HL-60 (cell line): ENCODE results near the gene NIPSNAP2.

Experiments used
- DNase-seq, 2 experiments: peaks; one replicate each; pipeline ENCODE4 v3.0.0-alpha.2; 2010 to 2020; ENCODE audit warnings: low read depth in 1 of 2, low spot score in 1 of 2
- H3K27ac ChIP-seq: fragments of 250-450 bp; sonication (Bioruptor Pico); replicated peaks from 2 replicates; pipeline ENCODE4 v1.5.1; 2020; ENCODE audit warnings: mild to moderate bottlenecking, moderate library complexity
- H3K27me3 ChIP-seq: fragments of 250-450 bp; sonication (Bioruptor Pico); 2 replicates; pipeline ENCODE4 v1.5.1; 2021; ENCODE audit warnings: mild to moderate bottlenecking, moderate library complexity; ENCODE audit not compliant: insufficient read depth, poor library complexity, severe bottlenecking
- H3K4me3 ChIP-seq: replicated peaks from 2 replicates; pipeline ENCODE4 v1.5.1; 2011; ENCODE audit warnings: mild to moderate bottlenecking, control low read depth, low read length; ENCODE audit not compliant: insufficient read depth
- CTCF ChIP-seq: IDR thresholded peaks from one replicate; pipeline ENCODE4 v1.5.1; 2011; ENCODE audit warnings: low read length, control low read depth, inconsistent platforms; ENCODE audit not compliant: insufficient read depth
- GABPA ChIP-seq: IDR thresholded peaks from 2 replicates; pipeline ENCODE4 v1.6.1; 2012; ENCODE audit warnings: low read depth
- POLR2AphosphoS5 ChIP-seq: IDR thresholded peaks from 2 replicates; pipeline ENCODE4 v1.6.1; 2012; ENCODE audit warnings: low read depth
- SPI1 ChIP-seq: IDR thresholded peaks from 2 replicates; pipeline ENCODE4 v1.6.1; 2012; ENCODE audit warnings: low read depth, mild to moderate bottlenecking, borderline replicate concordance
- TF ChIP-seq, protein P1 (sequence below): IDR thresholded peaks from 2 replicates; pipeline ENCODE4 v1.6.1; 2012; ENCODE audit warnings: low read depth; ENCODE audit not compliant: insufficient replicate concordance

NIPSNAP2 gene

DNA sequence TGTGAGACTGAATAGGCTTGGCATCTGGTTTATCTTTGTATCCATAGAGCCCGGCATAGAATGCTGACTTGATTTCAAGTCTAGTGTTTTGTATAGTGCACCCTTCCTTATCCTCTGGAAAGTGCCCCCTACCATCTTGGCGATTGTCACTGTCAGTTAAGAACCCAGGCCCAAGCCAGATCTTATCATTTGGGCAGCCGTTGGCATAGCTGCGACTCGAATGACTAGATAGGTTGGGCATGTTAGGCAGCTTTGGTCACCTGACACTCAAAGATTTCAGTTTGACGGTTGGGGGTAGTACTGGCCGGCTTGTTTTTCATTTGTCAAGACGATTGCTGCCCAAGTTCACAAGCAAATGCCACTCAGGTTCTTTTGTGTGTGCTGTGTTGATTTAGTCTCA, 6.6 kb downstream of the NIPSNAP2 start:
- Histone ChIP-seq H3K27me3 (no peaks in the 10 kb centered on the region), H3K4me3 (no peak overlapping the region), H3K27ac (no peak overlapping the region)
- no peak for TF ChIP-seq CTCF
- TF ChIP-seq, protein P1, sequence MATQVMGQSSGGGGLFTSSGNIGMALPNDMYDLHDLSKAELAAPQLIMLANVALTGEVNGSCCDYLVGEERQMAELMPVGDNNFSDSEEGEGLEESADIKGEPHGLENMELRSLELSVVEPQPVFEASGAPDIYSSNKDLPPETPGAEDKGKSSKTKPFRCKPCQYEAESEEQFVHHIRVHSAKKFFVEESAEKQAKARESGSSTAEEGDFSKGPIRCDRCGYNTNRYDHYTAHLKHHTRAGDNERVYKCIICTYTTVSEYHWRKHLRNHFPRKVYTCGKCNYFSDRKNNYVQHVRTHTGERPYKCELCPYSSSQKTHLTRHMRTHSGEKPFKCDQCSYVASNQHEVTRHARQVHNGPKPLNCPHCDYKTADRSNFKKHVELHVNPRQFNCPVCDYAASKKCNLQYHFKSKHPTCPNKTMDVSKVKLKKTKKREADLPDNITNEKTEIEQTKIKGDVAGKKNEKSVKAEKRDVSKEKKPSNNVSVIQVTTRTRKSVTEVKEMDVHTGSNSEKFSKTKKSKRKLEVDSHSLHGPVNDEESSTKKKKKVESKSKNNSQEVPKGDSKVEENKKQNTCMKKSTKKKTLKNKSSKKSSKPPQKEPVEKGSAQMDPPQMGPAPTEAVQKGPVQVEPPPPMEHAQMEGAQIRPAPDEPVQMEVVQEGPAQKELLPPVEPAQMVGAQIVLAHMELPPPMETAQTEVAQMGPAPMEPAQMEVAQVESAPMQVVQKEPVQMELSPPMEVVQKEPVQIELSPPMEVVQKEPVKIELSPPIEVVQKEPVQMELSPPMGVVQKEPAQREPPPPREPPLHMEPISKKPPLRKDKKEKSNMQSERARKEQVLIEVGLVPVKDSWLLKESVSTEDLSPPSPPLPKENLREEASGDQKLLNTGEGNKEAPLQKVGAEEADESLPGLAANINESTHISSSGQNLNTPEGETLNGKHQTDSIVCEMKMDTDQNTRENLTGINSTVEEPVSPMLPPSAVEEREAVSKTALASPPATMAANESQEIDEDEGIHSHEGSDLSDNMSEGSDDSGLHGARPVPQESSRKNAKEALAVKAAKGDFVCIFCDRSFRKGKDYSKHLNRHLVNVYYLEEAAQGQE, result no peak
- no peak for TF ChIP-seq SPI1
- no peak for TF ChIP-seq POLR2AphosphoS5
- no peak for TF ChIP-seq GABPA
- DNase-seq, result no peak

DNA sequence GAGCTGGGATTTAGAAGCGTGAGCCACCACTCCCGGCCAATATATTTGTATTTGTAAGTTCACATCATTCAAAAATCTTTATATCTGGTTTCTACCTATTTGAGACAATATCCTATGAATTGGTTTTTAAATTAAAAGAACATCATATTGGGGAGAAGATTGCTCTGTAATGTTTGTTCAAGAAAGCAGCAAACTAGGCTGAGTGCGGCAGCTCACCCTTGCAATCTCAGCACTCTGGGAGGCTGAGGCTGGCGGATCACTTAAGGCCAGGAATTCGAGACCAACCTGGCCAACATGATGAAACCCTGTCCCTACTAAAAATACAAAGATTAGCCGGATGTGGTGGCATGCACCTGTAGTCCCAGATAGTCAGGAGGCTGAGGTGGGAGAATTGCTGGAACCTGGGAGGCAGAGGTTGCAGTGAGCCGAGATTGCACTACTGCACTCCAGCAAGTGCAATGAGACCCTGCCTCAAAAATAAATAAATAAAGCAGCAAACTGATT, 9.4 kb downstream of the NIPSNAP2 start:
- Histone ChIP-seq H3K27me3 (no peaks in the 10 kb centered on the region), H3K27ac (no peak overlapping the region), H3K4me3 (no peak overlapping the region)
- DNase-seq, result no peak
- no peak for TF ChIP-seq POLR2AphosphoS5

DNA sequence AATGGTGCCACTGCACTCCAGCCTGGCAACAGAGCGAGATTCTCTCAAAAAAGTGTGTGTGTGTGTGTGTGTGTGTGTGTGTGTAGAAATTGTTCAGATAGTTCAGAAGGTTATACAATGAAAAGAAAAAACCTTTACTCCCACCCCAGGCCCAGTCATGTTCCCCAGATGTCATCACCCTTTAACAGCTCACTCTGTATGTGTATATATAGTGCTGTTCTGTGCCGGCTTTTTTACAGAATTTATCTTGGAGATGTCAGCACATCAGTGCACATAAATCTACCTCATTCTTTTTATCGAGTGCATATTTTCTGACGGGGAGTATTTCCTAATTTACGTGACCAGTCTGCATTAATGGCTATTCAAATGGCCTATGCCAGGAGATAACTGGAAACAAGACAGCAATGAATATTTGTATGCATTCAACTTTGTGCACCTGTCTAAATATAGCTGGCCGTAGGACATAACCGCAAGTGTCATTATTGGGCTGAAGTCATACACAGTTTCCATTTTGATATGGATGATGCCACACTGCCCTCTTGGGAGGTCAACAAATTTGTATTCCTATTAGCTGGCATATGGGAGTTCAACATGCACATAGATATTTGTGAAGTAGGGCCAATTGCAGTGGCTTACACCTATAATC, 11.7 kb downstream of the NIPSNAP2 start:
- no peak for TF ChIP-seq POLR2AphosphoS5
- TF ChIP-seq GABPA, result no peak
- no peak for TF ChIP-seq CTCF
- no peak for TF ChIP-seq SPI1
- TF ChIP-seq, protein P1, result no peak
- Histone ChIP-seq H3K27me3 (no peaks in the 10 kb centered on the region), H3K4me3 (no peak overlapping the region), H3K27ac (no peak overlapping the region)
- no peak for DNase-seq

DNA sequence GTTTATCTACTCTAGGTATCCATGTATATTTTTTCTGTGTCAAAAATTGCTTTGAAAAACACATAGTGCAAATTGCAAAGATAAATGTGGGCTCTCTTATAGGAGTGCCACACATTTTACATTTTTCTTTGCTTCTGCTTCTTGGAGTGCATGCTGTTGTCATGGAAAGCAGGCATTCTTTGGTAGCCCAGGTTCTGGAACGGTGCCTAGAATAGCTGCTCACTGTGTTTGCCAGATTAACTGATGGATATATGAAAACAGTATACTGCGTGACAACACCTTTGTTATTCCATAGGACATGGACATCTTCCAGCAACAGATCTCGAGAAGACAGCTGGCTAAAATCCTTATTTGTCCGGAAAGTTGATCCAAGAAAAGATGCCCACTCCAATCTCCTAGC, 13.4 kb downstream of the NIPSNAP2 start:
- no peak for DNase-seq
- H3K27ac ChIP-seq, result no peak overlapping the region
- no peak for TF ChIP-seq GABPA
- TF ChIP-seq, protein P1, result no peak
- no peak for TF ChIP-seq CTCF
- TF ChIP-seq POLR2AphosphoS5, result no peak
- TF ChIP-seq SPI1, result no peak

More for the DNA sequence above, 13.4 kb downstream of the NIPSNAP2 start:
- Histone ChIP-seq H3K27me3 (no peaks in the 10 kb centered on the region), H3K4me3 (no peak overlapping the region)
